RKO (cell line): Measurements from ENCODE around the gene SCN3B.

ENCODE experiments used
- DNase-seq: peaks from one replicate; pipeline ENCODE4 v3.0.0-alpha.2; 2016; ENCODE audit warnings: low spot score

SCN3B gene

GRCh38 chr11:123594921-123595320 lies 59.5 kb downstream of the SCN3B start:
- DNase-seq, result no peak

DNA sequence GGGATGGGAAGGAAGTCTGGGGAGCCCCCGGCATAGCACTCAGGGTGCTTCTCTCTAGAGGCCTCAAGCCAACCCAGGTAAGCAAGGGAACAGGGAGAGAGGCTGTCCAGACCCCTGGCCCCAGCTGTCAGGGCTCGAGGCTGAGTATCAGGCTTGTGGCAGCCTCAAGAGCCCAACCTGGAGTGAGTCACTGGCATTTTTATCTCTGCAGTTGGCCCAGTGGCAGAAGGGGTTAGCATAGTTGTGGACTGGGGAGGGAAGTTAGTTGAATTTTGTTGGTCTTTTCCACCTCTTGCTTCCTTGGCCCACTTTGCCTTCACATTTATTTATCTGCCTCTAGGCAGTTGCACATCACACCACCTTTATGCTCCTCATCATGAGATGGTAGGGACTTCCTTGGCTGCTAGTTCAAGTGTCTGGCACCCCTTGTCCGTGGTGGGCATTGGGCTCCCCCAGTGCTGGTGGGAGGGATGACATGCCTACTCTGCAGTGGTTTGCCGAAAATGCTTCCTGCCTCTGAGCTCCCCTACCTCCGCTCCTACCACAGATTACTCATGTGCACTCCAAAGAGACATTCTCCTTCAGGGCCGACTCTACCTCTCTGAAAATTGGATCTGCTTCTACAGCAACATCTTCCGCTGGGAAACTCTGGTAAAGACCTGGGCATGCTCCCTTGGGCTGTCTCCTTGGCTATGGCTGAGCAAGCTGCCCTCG lies 60.1 kb downstream of the SCN3B start:
- no peak for DNase-seq

- DNase-seq, result no peak
These were observed 60.9 kb downstream of the SCN3B start for GRCh38 chr11:123593570-123593969.

DNA sequence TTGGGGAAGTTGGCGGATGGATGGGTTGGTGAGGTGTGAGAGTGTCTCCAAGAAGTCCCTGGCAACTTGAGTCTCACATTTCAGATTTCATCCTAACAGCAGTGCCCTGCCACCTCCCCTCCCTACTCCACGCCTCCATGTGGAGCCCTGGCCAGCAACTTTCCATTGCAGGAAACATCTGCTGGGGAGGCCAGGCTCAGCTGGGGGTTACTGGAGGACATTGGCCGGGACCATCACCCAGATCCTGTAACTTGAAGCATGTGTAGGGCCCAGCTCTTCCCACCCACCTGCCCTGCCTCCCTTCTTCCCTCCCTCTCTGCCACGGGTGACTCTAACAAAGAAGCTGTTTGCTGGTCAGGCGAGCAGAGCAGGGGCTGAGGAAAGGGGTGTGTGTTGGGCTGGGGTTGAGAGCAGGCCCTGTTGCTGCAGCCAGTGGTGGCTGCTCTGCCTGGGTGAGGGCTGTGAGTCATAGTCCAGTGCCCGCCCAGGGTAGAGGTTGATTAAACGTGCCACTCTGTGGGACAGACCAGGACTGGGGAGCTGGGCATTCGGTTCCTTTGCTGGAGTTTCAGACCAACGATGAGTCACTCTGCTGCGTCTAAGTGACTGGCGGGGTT lies 64.0 kb downstream of the SCN3B start:
- peak; percentile 21 for DNase-seq

DNA sequence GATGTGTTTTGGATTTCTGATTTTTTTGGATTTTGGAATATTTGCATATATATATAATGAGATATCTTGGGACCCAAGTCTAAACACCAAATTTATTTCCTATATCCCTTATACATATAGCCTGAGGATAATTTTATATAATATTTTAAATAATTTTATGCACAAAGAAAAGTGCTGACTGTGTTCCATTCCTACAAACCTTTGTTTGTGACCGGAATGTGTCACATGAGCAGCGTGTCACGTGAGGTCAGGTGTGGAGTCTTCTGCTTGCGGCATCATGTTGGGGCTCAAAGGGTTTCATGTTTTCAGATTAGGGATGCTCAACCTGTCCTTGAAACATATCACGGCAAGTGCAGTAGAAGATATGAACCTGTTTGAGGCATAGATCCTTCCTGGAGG lies 65.6 kb downstream of the SCN3B start:
- DNase-seq, result no peak

DNA sequence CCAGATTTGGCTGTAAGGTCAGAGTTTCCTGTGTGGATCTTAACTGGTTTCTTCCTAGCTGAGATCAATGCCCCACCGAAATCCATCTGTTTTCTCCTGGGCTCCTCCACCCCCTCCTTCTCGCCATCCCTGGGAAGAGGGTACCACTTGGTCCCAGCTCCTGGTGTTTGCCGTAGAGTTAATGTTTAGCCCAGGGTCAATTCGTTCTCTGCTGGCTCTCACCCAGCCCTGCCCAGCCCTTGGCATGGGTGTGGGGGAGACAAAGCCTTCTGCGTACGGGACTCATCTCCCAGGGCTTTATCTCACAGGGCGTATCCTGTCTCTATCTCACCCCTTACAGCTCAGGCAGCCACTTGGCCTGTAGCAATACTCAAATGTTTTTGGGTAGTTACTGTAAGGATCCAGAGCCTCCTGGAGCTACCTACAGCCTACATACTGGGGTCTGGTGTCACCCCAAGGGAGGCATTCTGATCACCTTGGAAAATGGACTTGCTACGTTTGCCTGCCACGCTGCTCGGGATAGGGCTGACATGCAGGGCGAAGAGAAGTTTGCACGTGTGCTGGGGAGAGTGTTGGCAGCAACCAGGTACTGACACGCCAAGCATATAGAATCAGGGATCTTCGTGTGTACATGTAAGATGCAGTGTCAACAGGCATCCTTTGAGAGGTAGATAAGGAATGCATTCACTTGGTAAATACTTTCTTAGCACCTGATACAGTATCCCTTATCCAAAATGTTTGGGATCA lies 66.1 kb downstream of the SCN3B start:
- DNase-seq, result no peak

- DNase-seq, result no peak
These were observed 66.9 kb downstream of the SCN3B start for GRCh38 chr11:123587559-123587958.

DNA sequence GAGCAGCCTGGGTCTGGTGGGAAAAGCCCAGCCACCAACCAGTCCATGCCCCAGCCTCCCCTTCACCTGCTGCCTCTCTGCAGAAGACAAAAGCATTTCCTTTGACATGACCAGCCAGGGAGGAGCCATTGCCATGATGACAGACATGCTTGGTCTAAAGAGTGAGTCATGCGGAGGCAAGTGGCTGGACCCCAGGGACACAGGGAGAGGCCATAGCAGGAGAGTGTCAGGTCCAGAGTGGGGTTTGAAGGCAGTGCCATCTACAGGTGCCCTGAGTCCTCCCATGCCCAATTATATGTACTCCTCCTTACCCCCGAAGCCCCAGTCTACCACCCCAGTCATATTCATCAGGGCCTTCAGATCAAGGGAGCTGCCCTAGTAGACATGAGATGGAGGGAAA lies 67.4 kb downstream of the SCN3B start:
- DNase-seq, result no peak

DNA sequence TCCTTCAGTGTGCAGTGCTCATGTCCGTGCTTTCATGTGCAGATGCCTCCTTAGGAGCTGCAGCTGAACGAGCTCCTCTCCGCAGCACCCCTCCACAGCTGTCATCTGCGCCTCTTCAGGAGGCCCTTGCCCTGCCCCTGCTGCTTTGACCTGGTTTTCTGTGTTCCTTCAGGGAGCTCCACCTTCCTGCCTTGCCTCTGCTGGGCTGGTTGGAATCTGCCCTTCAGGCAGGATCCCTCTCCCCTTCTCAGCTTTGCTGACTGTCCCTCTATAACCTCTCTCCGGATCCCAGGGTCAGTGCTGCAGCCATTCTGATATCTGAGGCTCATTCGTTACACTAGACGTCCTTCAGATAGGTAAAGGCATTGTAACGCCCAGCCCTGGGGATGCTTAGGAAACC lies 67.9 kb downstream of the SCN3B start:
- no peak for DNase-seq

- no peak for DNase-seq
These were observed 68.7 kb downstream of the SCN3B start for GRCh38 chr11:123585706-123586105.

- DNase-seq, result no peak
These were observed 69.2 kb downstream of the SCN3B start for GRCh38 chr11:123585206-123585605.

GRCh38 chr11:123584737-123585136 lies 69.7 kb downstream of the SCN3B start:
- no peak for DNase-seq

DNA sequence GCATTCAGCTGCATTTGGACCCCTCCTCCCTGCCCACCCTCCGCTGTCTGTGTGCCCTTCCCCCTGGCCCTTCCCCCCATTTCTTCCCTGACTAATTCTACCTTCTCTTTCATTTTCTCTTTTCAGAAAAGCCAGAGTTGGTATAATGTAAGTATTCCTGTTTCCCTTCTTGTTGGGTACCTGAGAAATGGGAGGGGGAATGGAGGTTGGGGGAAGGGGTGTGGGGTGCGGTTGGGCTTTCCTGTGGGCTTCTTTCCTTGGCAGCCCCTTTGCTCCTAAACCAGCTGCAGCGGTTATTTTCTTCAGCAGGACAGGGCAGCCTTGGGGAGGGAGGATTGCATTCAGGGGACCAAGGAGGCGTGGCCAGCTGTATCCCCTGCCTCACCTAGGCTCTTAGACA lies 70.2 kb downstream of the SCN3B start:
- no peak for DNase-seq

- no peak for DNase-seq
These were observed 71.4 kb downstream of the SCN3B start for GRCh38 chr11:123582992-123583504.

DNA sequence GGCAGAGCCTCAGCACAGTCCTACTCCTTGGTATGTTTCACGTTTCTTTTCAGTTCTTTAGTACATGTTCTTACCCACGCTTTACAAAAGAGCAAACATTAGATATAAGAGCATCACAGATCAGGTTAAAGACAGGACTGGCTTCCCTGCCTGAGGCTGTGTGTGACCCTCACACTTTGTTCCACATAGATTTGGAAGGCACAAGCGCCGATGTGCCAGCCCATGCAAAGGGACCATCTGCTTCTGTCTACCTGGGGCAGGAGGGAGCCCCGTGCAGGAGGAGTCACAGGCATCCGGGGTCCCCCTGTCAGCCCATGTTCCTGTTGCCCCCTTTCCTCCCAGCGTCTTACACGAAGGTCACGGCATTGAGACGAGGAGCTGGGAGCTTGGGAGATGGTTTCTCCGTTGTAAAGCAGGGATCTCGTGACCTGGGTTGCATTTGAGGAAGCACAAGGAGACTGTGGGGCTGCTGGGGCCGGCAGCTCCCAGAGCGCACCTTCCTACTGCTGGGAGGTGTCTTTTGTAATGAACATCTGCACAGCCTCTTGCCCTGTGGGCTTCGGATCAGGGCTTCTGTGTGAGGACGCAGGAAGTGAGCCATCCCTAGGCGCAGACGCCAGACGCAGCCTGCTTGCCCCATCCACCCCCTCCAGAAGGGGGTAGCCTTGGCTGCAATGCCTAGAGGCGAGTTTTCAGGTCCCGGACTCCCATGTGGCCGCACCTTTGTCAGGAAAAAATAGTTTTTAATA lies 72.6 kb downstream of the SCN3B start:
- no peak for DNase-seq

- peak; percentile 41 for DNase-seq
These were observed 73.7 kb downstream of the SCN3B start for GRCh38 chr11:123580557-123581275.

- no peak for DNase-seq
These were observed 74.3 kb downstream of the SCN3B start for GRCh38 chr11:123580137-123580536.

GRCh38 chr11:123579482-123579812 lies 75.0 kb downstream of the SCN3B start:
- no peak for DNase-seq
